Fibroblast of mammary gland (primary cell): ENCODE measurements around the gene C10orf67.

Experiments
- DNase-seq: peaks from one replicate; pipeline ENCODE4 v3.0.0-alpha.2; 2010; ENCODE audit warnings: low read depth
- H3K4me3 ChIP-seq: 2 replicates; pipeline ENCODE4 v1.5.1; 2011; ENCODE audit warnings: low read depth, mild to moderate bottlenecking, low read length, moderate library complexity; ENCODE audit not compliant: control insufficient read depth
- TF ChIP-seq, protein P1 (sequence below): conservative IDR thresholded peaks from 2 replicates; pipeline ENCODE4 v1.5.1; 2011; ENCODE audit warnings: low read depth, low read length, inconsistent platforms; ENCODE audit not compliant: control insufficient read depth, insufficient read depth

Gene C10orf67

DNA sequence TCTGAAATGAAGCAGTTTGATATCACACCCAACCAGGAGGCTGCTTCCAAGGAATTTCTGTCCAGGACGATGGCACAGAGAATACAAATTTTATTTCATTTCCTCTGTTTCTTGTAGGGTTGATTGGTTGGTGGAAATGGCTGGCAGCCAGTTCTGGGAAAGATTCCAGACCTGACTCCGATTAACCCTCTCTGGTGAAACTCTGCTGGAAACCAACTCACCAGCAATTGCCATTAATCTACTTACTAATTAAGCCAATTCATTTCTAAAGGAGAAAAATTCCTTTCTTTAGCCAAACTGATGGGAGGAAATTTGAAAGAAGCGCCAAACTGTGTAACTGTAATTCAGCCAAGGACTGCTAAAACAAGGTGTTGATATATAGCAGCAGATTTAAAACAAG, 141.8 kb downstream of the C10orf67 start:
- no peak for DNase-seq
- TF ChIP-seq, protein P1, sequence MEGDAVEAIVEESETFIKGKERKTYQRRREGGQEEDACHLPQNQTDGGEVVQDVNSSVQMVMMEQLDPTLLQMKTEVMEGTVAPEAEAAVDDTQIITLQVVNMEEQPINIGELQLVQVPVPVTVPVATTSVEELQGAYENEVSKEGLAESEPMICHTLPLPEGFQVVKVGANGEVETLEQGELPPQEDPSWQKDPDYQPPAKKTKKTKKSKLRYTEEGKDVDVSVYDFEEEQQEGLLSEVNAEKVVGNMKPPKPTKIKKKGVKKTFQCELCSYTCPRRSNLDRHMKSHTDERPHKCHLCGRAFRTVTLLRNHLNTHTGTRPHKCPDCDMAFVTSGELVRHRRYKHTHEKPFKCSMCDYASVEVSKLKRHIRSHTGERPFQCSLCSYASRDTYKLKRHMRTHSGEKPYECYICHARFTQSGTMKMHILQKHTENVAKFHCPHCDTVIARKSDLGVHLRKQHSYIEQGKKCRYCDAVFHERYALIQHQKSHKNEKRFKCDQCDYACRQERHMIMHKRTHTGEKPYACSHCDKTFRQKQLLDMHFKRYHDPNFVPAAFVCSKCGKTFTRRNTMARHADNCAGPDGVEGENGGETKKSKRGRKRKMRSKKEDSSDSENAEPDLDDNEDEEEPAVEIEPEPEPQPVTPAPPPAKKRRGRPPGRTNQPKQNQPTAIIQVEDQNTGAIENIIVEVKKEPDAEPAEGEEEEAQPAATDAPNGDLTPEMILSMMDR: no peak
- no peak overlapping the region for H3K4me3 ChIP-seq

DNA sequence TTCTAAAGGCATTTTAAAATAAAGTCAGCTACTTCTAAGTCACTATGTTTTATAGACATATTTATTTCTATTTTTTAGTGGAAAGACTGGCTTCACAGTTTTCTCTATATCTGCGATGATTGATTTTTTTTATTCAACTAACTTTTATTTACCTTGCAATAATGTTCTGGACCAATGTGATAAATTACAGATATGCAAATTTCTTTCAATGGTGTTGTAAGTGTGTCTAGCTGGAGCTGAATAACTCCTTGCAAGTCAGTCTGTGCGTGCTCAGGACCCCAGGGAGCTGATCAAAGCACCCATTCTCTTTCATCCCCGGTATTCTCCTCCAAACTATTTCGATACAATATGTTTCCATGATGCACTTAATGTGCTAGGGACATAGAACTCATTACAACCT, 142.8 kb downstream of the C10orf67 start:
- TF ChIP-seq, protein P1: no peak

DNA sequence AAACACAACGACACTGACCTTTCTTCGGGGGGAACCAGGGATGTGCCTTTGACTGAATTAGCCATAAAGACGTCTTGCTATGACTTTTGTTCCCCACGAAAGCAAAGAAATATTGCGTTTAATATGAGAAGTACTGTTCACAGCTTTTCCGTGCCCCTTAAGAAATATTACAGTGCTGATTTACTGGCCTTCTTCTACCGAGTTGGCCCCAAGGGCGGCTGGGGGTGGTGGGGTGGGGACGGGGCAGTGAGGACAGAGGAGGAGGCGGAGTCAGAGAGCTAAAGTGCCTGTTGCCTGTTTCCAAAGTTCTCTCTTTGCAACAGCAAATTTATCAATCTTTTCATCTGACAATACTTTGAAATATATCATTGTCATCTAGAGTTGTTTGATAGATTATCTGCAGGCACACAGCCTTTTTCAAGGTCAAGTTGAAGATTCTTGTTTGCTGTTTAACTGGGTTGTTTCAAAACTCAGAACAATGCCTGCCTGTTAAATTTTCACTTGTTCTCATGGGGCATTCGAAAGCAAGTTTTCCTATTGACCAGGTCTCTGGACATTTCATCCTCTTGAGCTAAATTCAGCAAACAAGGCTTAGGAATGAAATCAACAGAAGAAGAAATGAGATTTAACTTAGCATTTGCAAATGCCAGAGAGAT, 143.5 kb downstream of the C10orf67 start:
- DNase-seq: no peak
- H3K4me3 ChIP-seq: no peak overlapping the region
- TF ChIP-seq, protein P1: no peak

More for the DNA sequence above, 142.8 kb downstream of the C10orf67 start:
- no peak overlapping the region for H3K4me3 ChIP-seq
- DNase-seq: no peak

DNA sequence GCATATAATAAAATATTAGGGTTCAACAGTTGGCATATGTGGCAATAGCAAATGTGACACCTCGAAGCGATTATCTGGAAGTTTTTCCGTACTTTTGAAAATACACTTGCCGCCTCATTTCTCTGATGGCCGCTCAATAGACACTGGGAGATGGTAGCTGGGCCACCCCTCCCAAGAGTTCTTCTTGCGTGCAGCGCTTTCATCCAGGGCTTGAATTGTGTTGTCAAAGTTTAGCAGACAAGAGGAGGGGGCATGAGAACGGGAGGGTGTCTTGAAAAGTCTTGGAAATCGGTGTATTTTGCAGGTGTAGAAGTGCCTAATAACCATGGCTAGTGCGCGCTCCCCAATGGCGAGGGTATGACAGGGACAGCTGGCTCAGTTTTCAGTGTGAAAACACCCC, 144.0 kb downstream of the C10orf67 start:
- DNase-seq: no peak
- no peak overlapping the region for H3K4me3 ChIP-seq
- TF ChIP-seq, protein P1: no peak

DNA sequence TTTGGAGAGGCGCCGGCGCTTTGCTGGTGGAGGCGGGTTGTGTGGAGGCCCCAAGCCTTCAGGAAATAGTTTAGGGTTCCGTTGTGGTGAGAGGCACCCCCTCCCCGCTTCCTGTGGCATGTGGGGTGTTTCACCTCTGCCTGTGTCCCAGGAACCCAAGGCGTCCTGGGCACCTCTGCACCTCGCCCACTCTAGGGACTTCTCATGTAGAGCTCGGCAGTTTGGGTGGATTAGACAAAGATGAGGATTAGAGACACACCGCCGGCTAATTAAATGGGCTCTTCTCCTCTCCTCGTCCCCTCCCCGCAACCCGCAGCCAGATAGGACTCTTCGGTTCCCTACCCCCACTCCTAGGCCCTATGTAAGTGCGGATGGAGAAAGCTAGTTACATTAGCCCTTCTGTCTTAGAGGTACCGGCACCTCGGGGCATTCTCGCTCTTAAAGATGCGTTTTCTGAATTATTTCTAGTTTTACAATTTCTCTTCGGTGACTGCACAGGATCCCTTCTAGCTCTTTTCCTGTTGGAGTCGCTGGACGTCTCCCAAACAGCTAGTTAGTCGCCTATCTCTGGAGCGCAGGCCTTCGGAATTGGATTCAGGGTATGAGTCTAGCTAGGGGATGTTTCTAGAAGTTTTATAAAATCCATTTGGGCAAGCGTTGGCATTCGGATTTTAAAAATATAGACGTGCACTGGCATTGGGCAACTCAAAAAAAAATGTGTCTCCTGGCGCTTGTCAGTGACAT, 144.7 kb downstream of the C10orf67 start:
- no peak for DNase-seq
- TF ChIP-seq, protein P1: no peak
- no peak overlapping the region for H3K4me3 ChIP-seq

DNA sequence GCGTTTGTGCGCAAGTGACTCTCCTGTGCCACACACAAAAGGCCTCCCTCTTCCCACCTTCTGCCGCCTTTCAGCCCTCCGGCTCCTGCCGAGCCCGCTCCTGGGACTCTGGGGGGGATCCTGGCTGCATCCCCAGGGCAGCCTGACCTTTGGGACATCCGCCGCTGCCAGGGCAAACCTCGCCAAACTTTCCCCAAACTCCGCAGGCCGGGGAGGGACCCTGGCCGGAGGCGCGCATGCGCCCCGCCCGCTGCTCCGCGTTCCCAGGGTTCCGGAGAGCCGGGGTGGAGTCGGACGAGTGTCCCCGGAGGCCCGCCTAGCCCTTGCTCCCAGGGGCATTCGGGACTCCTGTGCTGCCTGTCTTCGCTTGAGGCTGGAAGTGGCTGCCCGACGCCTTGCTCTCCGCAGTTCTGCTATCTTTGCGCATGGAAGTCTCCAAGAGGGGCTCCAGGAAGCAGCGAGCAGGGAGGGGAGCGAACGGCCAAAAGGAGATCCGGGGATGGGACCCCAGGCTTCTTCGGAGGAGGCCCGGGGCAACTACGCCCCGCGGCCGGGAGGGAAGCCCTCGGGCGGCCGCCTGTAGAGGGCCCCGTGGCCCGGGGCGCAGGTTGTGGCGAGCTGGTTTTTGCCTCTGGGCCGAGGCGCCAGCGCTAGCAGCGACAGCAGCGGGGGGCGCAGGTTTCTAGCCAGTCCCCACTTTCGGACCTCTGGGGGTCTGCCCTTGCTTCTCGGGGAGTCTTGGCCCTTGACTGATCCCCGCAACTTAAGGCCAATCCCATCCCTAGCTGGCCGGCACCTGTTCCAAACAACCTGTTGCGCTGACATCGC, 145.4 kb downstream of the C10orf67 start:
- no peak overlapping the region for H3K4me3 ChIP-seq
- TF ChIP-seq, protein P1: no peak
- DNase-seq: no peak
